Stimulated activated effector memory CD8-positive, alpha-beta T cell treated with anti-CD3 and anti-CD28 coated beads, Interleukin-12 subunit alpha, Interleukin-12 subunit beta, amount 100 ng/mL, for 72 hours (primary cell): ENCODE measurements around the gene FBXL17.

ENCODE experiments used
- ATAC-seq: fragments of 150-1000 bp; cut with Tn5 transposase; 2 replicates; pipeline ENCODE4 v1.10.0; 2021
- DNase-seq, 2 donors: peaks; one replicate each; pipeline ENCODE4 v3.0.0; 2021 to 2022; ENCODE audit warnings: low spot score in 2 of 2
- H3K27ac Mint-ChIP-seq: one replicate; pipeline ENCODE4 v1.8.0; 2022; ENCODE audit warnings: mild to moderate bottlenecking, mixed read lengths
- H3K36me3 Mint-ChIP-seq: one replicate; pipeline ENCODE4 v1.8.0; 2022; ENCODE audit warnings: mild to moderate bottlenecking, mixed read lengths
- H3K4me1 Mint-ChIP-seq: one replicate; pipeline ENCODE4 v1.8.0; 2022; ENCODE audit warnings: mixed read lengths
- H3K4me3 Mint-ChIP-seq: one replicate; pipeline ENCODE4 v1.8.0; 2022; ENCODE audit warnings: mild to moderate bottlenecking, mixed read lengths
- H3K9me3 Mint-ChIP-seq: one replicate; pipeline ENCODE4 v1.8.0; 2022; ENCODE audit warnings: mixed read lengths

Gene FBXL17

DNA sequence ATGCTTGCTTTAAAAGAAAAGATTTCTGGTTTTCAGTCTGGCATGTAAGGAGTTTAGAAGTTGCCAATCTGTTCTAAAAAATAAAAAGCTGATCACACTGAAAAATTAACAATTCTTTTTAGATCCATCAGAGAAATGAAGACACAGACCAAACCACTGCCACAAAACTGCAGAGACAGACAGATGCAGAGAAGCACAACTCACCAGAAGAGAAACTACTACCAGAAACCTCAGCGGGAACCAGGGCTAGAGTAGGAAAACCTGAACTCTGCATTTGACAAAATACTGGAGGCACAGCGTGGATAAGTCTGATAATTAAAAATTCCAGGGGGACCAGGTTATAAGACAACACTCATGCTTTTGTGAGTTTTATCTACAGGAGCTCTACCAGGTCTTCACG, 28.8 kb downstream of the FBXL17 start:
- Mint-ChIP-seq H3K4me3 (no peak overlapping the region), H3K9me3 (no peaks in the 10 kb centered on the region), H3K27ac (peak overlapping the region; percentile 6), H3K4me1 (peaks cover 5% of the 10 kb centered on the region), H3K36me3 (no peaks in the 10 kb centered on the region)
- no peak for DNase-seq
- no peak for ATAC-seq

DNA sequence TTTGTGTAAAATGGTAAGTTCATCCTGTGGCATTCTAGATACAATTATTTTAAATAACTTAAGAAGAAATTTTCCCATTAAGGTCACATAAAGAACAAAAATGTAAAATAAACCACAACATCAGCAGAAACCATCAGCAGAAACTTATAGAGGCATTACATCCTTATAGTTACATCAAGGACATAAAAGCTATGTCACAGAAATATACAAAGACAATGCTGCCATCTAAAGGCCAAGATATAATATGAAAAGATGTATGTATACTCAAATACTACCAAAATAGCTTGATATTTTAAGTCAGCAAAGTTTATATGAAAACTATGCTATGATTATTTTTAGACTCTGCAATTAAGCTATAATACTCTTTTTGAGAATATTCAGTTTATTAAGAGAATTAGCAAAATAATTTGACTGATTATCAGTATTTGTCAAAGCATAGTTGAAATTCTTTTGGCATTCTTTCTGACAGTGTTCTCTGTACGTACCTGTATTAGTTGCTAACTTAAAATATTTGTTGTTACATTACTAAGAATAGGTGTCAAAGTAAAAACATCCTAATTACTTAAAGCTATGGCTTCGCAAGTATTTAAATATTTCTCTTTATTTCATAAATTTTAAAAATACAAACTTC, 36.2 kb downstream of the FBXL17 start:
- no peak overlapping the region for H3K4me3 Mint-ChIP-seq
- H3K9me3 Mint-ChIP-seq: no peaks in the 10 kb centered on the region
- H3K27ac Mint-ChIP-seq: no peak overlapping the region
- DNase-seq (no peak), ATAC-seq (peak; percentile 59)
- H3K4me1 Mint-ChIP-seq: no peaks in the 10 kb centered on the region
- no peaks in the 10 kb centered on the region for H3K36me3 Mint-ChIP-seq

DNA sequence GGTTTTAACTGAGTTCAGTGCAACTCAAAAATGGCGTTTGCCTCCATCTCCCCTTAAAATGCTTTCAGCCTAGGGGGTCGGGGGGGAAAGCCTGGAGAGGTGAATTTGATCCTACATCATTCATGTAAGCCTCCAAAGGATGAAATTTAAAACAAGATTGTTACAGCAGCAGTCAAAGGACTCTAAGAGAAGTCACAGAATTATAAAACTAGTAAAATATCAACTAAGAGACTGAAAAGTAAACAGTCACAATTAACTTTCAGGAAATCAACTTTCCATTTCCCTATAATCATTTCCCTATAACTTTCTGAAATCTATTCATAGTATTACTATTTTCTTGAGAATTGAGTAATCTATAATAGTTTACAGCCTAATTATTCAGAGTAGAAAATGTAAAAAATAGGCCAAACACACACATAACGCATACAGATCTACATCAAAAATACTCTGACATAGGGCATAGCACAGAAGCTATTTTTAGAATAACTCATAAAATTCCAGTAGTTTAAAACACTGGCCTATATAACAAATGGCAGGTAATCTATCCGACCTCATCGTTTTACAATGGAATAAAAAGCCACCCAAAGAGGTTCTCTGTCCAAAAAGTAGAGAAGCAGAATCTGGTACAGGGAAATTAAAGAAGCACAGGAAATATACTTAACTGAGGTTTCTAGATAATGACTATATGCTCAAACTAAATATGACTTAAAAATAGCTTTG, 37.6 kb downstream of the FBXL17 start:
- Mint-ChIP-seq H3K27ac (no peak overlapping the region), H3K4me3 (no peak overlapping the region), H3K9me3 (no peaks in the 10 kb centered on the region), H3K36me3 (no peaks in the 10 kb centered on the region), H3K4me1 (no peaks in the 10 kb centered on the region)
- DNase-seq (no peak), ATAC-seq (no peak)

- ATAC-seq (no peak), DNase-seq (no peak)
- no peak overlapping the region for H3K4me3 Mint-ChIP-seq
- H3K9me3 Mint-ChIP-seq: no peaks in the 10 kb centered on the region
- H3K36me3 Mint-ChIP-seq: no peaks in the 10 kb centered on the region
- no peaks in the 10 kb centered on the region for H3K4me1 Mint-ChIP-seq
- no peak overlapping the region for H3K27ac Mint-ChIP-seq
Observed at GRCh38 chr5:108341866-108342265, 40.0 kb downstream of the FBXL17 start.

GRCh38 chr5:108340131-108340530, 41.8 kb downstream of the FBXL17 start:
- no peak overlapping the region for H3K4me3 Mint-ChIP-seq
- H3K27ac Mint-ChIP-seq: no peak overlapping the region
- no peaks in the 10 kb centered on the region for H3K4me1 Mint-ChIP-seq
- H3K9me3 Mint-ChIP-seq: no peaks in the 10 kb centered on the region
- H3K36me3 Mint-ChIP-seq: no peaks in the 10 kb centered on the region
- DNase-seq (no peak), ATAC-seq (no peak)

DNA sequence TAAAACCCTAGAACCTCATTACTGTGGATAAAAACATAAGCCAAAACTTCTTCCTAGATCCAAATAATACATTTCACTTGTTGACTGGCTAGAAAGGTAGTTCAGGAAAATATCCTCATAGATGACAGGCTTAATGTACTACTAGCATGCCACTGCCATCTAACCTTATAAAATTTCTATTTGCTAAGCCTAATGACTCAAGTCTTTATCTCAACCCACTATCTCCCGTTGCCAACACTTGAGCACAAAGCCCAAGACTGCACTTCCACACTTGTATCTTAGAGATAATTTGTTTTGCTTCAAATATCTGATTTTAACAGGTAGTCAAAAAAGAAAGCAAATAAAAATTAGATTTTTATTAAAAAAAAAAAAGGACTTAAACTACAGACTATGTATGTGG, 42.7 kb downstream of the FBXL17 start:
- Mint-ChIP-seq H3K4me3 (no peak overlapping the region), H3K36me3 (no peaks in the 10 kb centered on the region), H3K27ac (no peak overlapping the region), H3K4me1 (no peaks in the 10 kb centered on the region), H3K9me3 (no peaks in the 10 kb centered on the region)
- no peak for DNase-seq
- ATAC-seq: no peak

- no peak for DNase-seq
- no peaks in the 10 kb centered on the region for H3K36me3 Mint-ChIP-seq
- no peak for ATAC-seq
- H3K27ac Mint-ChIP-seq: no peak overlapping the region
- no peaks in the 10 kb centered on the region for H3K4me1 Mint-ChIP-seq
- H3K9me3 Mint-ChIP-seq: no peaks in the 10 kb centered on the region
- no peak overlapping the region for H3K4me3 Mint-ChIP-seq
Observed at GRCh38 chr5:108334225-108334624, 47.7 kb downstream of the FBXL17 start.

DNA sequence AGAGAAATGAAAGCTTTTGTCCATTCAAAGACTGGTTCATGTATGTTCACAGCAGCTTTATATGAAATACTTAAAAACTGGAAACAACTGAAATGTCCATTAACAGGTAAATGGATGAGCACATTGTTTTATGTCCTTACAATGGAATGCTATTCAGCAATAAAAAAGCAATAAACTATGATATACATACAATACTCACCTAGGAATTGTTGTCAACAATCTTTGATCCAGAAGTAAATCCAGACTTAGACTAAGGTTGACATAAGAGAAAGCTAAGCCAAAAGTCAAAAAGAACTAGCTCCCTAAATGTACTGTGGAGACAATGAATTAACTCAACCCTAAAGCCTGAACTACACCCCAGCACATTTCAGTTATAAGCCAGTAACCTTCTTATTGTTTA, 54.9 kb downstream of the FBXL17 start:
- Mint-ChIP-seq H3K4me1 (peaks cover 8% of the 10 kb centered on the region), H3K9me3 (peaks cover 3% of the 10 kb centered on the region), H3K27ac (no peak overlapping the region)

GRCh38 chr5:108324886-108325285, 57.0 kb downstream of the FBXL17 start:
- ATAC-seq: no peak
- H3K9me3 Mint-ChIP-seq: peaks cover 3% of the 10 kb centered on the region
- H3K4me3 Mint-ChIP-seq: no peak overlapping the region
- H3K27ac Mint-ChIP-seq: no peak overlapping the region
- peaks cover 6% of the 10 kb centered on the region for H3K36me3 Mint-ChIP-seq
- H3K4me1 Mint-ChIP-seq: peaks cover 8% of the 10 kb centered on the region
- no peak for DNase-seq

More for the DNA sequence above, 54.9 kb downstream of the FBXL17 start:
- no peak for ATAC-seq
- H3K4me3 Mint-ChIP-seq: no peak overlapping the region
- H3K36me3 Mint-ChIP-seq: peaks cover 6% of the 10 kb centered on the region
- DNase-seq: no peak

GRCh38 chr5:108321341-108321740, 60.6 kb downstream of the FBXL17 start:
- ATAC-seq (no peak), DNase-seq (no peak)
- Mint-ChIP-seq H3K9me3 (peaks cover 3% of the 10 kb centered on the region), H3K36me3 (no peaks in the 10 kb centered on the region), H3K4me1 (peaks cover 8% of the 10 kb centered on the region), H3K4me3 (no peak overlapping the region), H3K27ac (no peak overlapping the region)

DNA sequence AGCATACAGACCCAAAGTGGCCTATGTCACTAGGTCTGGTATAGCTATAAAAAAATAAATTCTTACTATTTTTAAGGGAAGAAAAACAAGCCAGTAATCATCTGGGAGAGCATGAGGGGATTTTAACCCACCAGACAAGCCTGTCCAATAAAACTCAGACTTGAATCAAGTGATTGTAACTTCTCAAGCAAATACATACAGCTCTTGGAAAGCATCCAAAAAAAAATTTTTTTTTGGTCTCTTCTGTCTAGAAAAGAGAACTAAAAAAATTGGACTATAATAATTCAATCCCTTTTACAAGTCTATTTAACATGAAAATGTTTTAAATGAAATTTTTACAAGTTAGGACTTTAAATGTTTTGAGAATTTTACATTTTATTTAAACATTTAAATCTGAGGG, 61.7 kb downstream of the FBXL17 start:
- no peak overlapping the region for H3K27ac Mint-ChIP-seq
- H3K4me3 Mint-ChIP-seq: no peak overlapping the region

DNA sequence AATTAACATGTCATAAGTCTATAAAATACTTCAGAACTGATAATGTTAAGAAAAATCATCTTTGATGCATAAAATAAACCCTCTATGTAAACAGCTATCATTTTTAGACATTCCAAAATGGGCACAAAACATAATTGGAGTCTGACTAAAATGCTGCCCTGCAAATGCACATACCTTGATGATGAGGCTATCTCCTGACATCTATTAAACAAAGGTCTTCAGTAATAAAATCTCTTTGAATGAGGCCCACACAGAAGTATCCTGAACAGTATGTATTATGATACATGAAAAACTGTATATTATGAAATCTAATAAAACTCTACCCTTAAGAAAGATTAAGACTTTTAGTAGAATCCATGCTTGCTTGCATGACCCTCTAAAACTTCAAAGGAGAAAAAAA, 66.1 kb downstream of the FBXL17 start:
- no peaks in the 10 kb centered on the region for H3K36me3 Mint-ChIP-seq
- no peak overlapping the region for H3K27ac Mint-ChIP-seq
- no peak overlapping the region for H3K4me3 Mint-ChIP-seq

More for the DNA sequence above, 61.7 kb downstream of the FBXL17 start:
- H3K9me3 Mint-ChIP-seq: no peaks in the 10 kb centered on the region
- DNase-seq (no peak), ATAC-seq (no peak)
- H3K36me3 Mint-ChIP-seq: no peaks in the 10 kb centered on the region
- H3K4me1 Mint-ChIP-seq: no peaks in the 10 kb centered on the region

DNA sequence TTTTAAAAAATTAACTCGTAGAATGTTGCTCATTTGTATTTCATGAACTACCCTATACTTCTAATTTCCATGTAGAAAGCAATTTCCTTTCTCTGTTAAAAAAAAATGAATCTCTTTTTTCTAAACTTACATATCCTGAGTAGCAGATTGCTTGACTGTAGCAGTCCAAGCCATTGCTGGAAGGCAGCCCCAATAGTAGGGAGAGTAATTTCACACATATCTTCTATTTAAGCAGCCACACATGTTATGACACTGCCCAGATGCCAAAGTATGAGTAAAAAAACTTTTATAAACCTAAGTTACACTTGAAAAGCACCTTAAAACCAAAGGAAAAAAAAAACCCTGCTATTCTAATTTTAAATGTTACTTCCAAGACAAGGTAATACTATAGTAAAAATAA, 69.6 kb downstream of the FBXL17 start:
- Mint-ChIP-seq H3K9me3 (no peaks in the 10 kb centered on the region), H3K27ac (no peak overlapping the region), H3K4me1 (no peaks in the 10 kb centered on the region), H3K36me3 (no peaks in the 10 kb centered on the region), H3K4me3 (no peak overlapping the region)
- ATAC-seq (no peak), DNase-seq (no peak)

More for the DNA sequence above, 66.1 kb downstream of the FBXL17 start:
- Mint-ChIP-seq H3K4me1 (no peaks in the 10 kb centered on the region), H3K9me3 (no peaks in the 10 kb centered on the region)
- DNase-seq (no peak), ATAC-seq (no peak)

DNA sequence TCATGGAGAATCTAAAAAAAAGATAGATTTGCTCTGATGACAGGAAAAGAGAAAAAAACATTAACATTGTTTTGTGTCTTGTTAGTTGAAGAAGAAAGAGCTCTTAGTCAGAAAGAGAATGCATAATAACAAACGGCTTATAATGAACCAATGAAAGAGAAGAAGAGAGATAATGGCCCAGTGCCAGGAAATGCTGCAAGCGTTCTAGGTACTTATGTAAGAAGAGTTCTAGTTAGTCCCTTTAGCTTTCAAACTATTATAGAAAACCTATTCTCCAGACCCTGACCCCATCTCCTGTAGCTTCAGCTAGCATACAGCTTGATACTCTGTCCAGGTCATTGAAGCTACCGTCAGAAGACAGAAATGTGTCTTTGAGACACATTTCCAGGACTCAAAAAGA, 70.2 kb downstream of the FBXL17 start:
- no peak overlapping the region for H3K27ac Mint-ChIP-seq
- H3K36me3 Mint-ChIP-seq: no peaks in the 10 kb centered on the region
- no peaks in the 10 kb centered on the region for H3K4me1 Mint-ChIP-seq
- no peak overlapping the region for H3K4me3 Mint-ChIP-seq
- ATAC-seq (no peak), DNase-seq (no peak)
- H3K9me3 Mint-ChIP-seq: no peaks in the 10 kb centered on the region

GRCh38 chr5:108303611-108304010, 78.3 kb downstream of the FBXL17 start:
- Mint-ChIP-seq H3K4me1 (no peaks in the 10 kb centered on the region), H3K36me3 (no peaks in the 10 kb centered on the region), H3K27ac (no peak overlapping the region), H3K4me3 (no peak overlapping the region), H3K9me3 (no peaks in the 10 kb centered on the region)
- no peak for DNase-seq
- no peak for ATAC-seq

DNA sequence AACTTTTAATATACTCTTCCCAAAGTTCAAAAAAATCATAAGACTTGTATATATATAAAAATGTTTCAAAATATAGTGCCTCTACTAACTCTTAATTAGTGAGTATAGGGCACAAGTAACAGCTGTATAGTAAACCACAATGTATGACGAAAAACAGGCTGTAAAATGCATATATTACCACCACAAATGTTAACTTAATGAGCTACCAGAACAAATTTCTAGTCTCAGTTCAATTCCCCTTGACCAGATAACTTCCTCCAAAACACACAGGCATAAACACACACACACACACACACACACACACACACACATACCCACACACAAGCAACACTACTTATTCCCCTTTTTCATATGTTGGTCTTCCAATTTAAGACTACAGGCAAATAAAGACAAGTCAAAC, 78.8 kb downstream of the FBXL17 start:
- Mint-ChIP-seq H3K4me3 (no peak overlapping the region), H3K4me1 (no peaks in the 10 kb centered on the region), H3K27ac (no peak overlapping the region), H3K36me3 (no peaks in the 10 kb centered on the region), H3K9me3 (no peaks in the 10 kb centered on the region)
- no peak for ATAC-seq
- no peak for DNase-seq
